Smooth muscle cell (in vitro differentiated cells): Measurements from ENCODE around the gene P2RX3. TPM values are rescaled to one million over a fixed set of nuclear protein-coding genes. Genes with fewer than 3 reads are reported as not detected.

ENCODE experiments used
- DNase-seq: peaks from one replicate; lab custom pipeline; 2025; ENCODE audit not compliant: unreplicated experiment; lab: John Stamatoyannopoulos, UW
- H2AFZ ChIP-seq: fragments of 200-600 bp; sonication (generic); 2 replicates; pipeline ENCODE4 v1.6.0; 2016; ENCODE audit warnings: antibody characterized with exemption, low read depth, mild to moderate bottlenecking
- H3F3A ChIP-seq: fragments of 200-600 bp; sonication (generic); 2 replicates; pipeline ENCODE4 v1.6.0; 2017; ENCODE audit warnings: antibody characterized with exemption, low read depth
- H3K27ac ChIP-seq: fragments of 200-600 bp; sonication (generic); 2 replicates; pipeline ENCODE4 v1.5.1; 2016; ENCODE audit warnings: low read depth, mild to moderate bottlenecking
- H3K27me3 ChIP-seq: fragments of 200-600 bp; sonication (generic); 2 replicates; pipeline ENCODE4 v1.6.1; 2016; ENCODE audit warnings: low read depth, mild to moderate bottlenecking
- H3K36me3 ChIP-seq: fragments of 200-600 bp; sonication (generic); 2 replicates; pipeline ENCODE4 v1.5.1; 2016; ENCODE audit warnings: low read depth
- H3K4me1 ChIP-seq: fragments of 200-600 bp; sonication (generic); 2 replicates; pipeline ENCODE4 v1.5.1; 2016; ENCODE audit warnings: low read depth
- H3K4me2 ChIP-seq: fragments of 200-600 bp; sonication (generic); 2 replicates; pipeline ENCODE4 v1.6.0; 2016; ENCODE audit warnings: mild to moderate bottlenecking
- H3K4me3 ChIP-seq: fragments of 200-600 bp; sonication (generic); 2 replicates; pipeline ENCODE4 v1.5.1; 2016; ENCODE audit warnings: mild to moderate bottlenecking
- H3K79me2 ChIP-seq: fragments of 200-600 bp; sonication (generic); 2 replicates; pipeline ENCODE4 v1.6.0; 2016; ENCODE audit warnings: low read depth, mild to moderate bottlenecking
- H3K9ac ChIP-seq: fragments of 200-600 bp; sonication (generic); 2 replicates; pipeline ENCODE4 v1.6.0; 2016; ENCODE audit warnings: low read depth
- H3K9me3 ChIP-seq: fragments of 200-600 bp; sonication (generic); replicated peaks from 2 replicates; pipeline ENCODE4 v1.5.1; 2016; ENCODE audit warnings: low read depth
- H4K20me1 ChIP-seq: fragments of 200-600 bp; sonication (generic); 2 replicates; pipeline ENCODE4 v1.6.0; 2016; ENCODE audit warnings: low read depth
- CTCF ChIP-seq: fragments of 200-600 bp; sonication (generic); IDR thresholded peaks from 2 replicates; pipeline ENCODE4 v1.5.1; 2017; ENCODE audit warnings: borderline replicate concordance, mild to moderate bottlenecking, antibody characterized with exemption; ENCODE audit not compliant: insufficient read depth, poor library complexity, severe bottlenecking
- WGBS: methylation state at CpG from one replicate; pipeline ENCODE4 v1.1.7; 2016; ENCODE audit warnings: low lambda C conversion rate; 5-methylcytosine and 5-hydroxymethylcytosine counted together
- polyA plus RNA-seq: library from polyadenylated mRNA; unstranded; fragments of >200 nt; fragmentation: Nextera tagmentation; extraction: Ambion mirVana; gene quantifications from 2 replicates; pipeline ENCODE4 v1.2.1, GENCODE V29; 2016
- total RNA-seq: library from RNA; depleted of rRNA; stranded (reverse); fragments of >200 nt; gene quantifications from 2 replicates; pipeline ENCODE4 v1.2.3, GENCODE V29; 2014

The P2RX3 gene
- total and polyA plus RNA-seq, 2 experiments from 2014 or later = 0.19 TPM; not detected in 1

- Histone ChIP-seq H3K9me3 (no peaks in the 10 kb centered on the region), H3K4me1 (no peaks in the 10 kb centered on the region), H3K4me2 (no peak overlapping the region), H3F3A (no peaks in the 10 kb centered on the region), H3K27ac (no peak overlapping the region), H3K9ac (no peak overlapping the region), H2AFZ (no peak overlapping the region), H3K36me3 (no peaks in the 10 kb centered on the region), H3K27me3 (peaks cover 59% of the 10 kb centered on the region), H4K20me1 (no peaks in the 10 kb centered on the region), H3K4me3 (no peak overlapping the region), H3K79me2 (no peaks in the 10 kb centered on the region)
- no peak for TF ChIP-seq CTCF
- 89% methylated on average over 11 of the region's 11 CpGs for WGBS
- no peak for DNase-seq
Observed at GRCh38 chr11:57395905-57396623, 57.9 kb downstream of the P2RX3 start.

DNA sequence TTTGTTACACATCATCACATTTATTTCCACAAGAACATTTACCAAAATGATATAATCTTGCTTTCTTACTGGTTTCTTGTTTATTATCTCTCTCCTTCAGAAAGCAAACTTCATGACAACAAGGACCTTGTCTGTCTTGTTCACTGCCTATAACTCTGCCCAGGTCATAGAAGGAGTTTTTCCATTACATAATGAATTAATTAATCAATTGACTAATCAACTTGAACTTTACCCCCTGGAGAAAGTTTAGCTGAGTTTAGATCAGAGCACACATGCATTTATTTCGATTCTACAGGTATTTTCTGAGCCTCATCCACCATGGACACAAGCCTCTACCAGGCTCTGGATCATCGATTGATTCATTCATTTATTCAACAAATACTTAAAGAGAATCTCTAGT, 58.6 kb downstream of the P2RX3 start:
- no peak for TF ChIP-seq CTCF
- H3K4me3 ChIP-seq = no peak overlapping the region
- H3F3A ChIP-seq = no peaks in the 10 kb centered on the region
- H3K36me3 ChIP-seq = no peaks in the 10 kb centered on the region
- H3K79me2 ChIP-seq = no peaks in the 10 kb centered on the region
- 64% methylated on average over 2 of the region's 2 CpGs for WGBS
- H3K27me3 ChIP-seq = peaks cover 55% of the 10 kb centered on the region
- H3K27ac ChIP-seq = no peak overlapping the region
- H3K9me3 ChIP-seq = no peaks in the 10 kb centered on the region
- H3K4me2 ChIP-seq = no peak overlapping the region
- no peaks in the 10 kb centered on the region for H3K4me1 ChIP-seq
- H2AFZ ChIP-seq = no peak overlapping the region
- no peak for DNase-seq
- no peak overlapping the region for H3K9ac ChIP-seq
- H4K20me1 ChIP-seq = no peaks in the 10 kb centered on the region

- no peak for DNase-seq
- Histone ChIP-seq H3K4me2 (no peak overlapping the region), H3K36me3 (no peaks in the 10 kb centered on the region), H3K4me1 (no peaks in the 10 kb centered on the region), H3K27ac (no peak overlapping the region), H3K4me3 (no peak overlapping the region), H3K9me3 (no peaks in the 10 kb centered on the region), H3F3A (no peaks in the 10 kb centered on the region), H4K20me1 (no peaks in the 10 kb centered on the region), H3K27me3 (peaks cover 54% of the 10 kb centered on the region), H2AFZ (no peak overlapping the region), H3K79me2 (no peaks in the 10 kb centered on the region), H3K9ac (no peak overlapping the region)
- WGBS = 89% methylated on average over 4 of the region's 4 CpGs
- TF ChIP-seq CTCF = no peak
Observed at GRCh38 chr11:57397394-57397990, 59.3 kb downstream of the P2RX3 start.

DNA sequence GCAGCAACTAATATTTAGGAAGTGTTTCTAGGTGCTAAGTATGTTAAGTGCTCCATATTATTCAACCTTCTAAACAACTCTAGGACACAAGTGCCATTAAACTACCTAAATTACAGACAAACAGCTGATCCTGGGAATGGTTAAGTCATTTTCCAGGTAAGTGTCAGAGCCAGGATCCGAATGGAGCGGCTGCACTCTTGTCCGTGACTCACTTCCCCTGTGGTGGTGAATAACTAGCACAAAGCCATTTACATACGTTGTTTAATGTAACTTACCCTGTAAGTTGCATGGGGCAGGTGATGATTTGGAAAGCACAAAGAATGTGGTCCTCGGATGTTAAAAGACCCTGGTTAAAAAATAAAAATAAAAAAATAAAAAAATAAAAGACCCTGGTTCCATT, 61.1 kb downstream of the P2RX3 start:
- Histone ChIP-seq H3K27me3 (peaks cover 44% of the 10 kb centered on the region), H4K20me1 (no peaks in the 10 kb centered on the region), H3K4me2 (no peak overlapping the region), H2AFZ (no peak overlapping the region), H3K4me1 (no peaks in the 10 kb centered on the region), H3F3A (no peaks in the 10 kb centered on the region), H3K9ac (no peak overlapping the region), H3K27ac (no peak overlapping the region), H3K9me3 (no peaks in the 10 kb centered on the region), H3K79me2 (no peaks in the 10 kb centered on the region), H3K4me3 (no peak overlapping the region), H3K36me3 (no peaks in the 10 kb centered on the region)
- TF ChIP-seq CTCF = no peak
- DNase-seq = no peak
- WGBS = 50% methylated on average over 5 of the region's 5 CpGs
